HuH-7 (cell line): Measurements from ENCODE around the gene TNFRSF13B.
"Not testable (repeated sequence)": the region's sequence is repeated elsewhere in the genome, so short reads cannot be mapped to it uniquely, and the experiment has no call there.

ENCODE experiments used
- DNase-seq: peaks from one replicate; pipeline ENCODE4 v3.0.0; 2011; ENCODE audit warnings: low spot score

Gene TNFRSF13B

GRCh38 chr17:16971458-16972338 lies at the start of gene TNFRSF13B:
TSS of gene TNFRSF13B (minus strand) at chr17:16972118. CDS start at chr17:16972075, 43 bp downstream.
- no peak for DNase-seq

GRCh38 chr17:17021194-17021863 lies 49.4 kb upstream of the TNFRSF13B start:
- no peak for DNase-seq

- DNase-seq: no peak
These were observed 48.9 kb upstream of the TNFRSF13B start for GRCh38 chr17:17020821-17021193.

DNA sequence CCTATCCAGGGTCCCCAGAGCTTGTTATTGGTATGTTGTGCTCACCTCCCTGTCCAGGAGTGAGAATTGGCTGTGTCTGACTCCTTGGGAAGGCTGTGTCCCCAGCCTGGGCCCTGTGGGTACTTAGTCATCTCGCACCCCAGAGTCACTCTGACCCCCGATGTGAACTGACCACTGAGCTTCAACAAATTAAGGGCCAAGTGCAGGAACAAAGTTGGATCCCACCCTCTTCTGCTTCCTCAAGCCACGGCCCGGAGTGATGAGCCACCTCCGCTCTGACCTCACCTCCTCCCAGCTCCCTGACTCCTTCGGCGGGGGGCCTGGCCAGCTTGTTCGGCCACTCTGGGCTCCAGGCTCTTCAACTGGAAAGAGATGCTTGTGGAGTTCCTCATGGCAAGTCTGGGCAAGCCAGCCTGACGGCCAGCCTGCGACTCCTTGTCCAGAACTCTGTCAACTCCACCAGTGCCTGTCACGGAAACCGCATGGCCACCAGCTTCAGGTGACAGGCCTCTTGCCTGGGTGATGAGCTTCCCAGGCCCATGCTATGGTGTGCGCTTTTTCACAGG lies 48.1 kb upstream of the TNFRSF13B start:
- no peak for DNase-seq

- DNase-seq: no peak
These were observed 47.5 kb upstream of the TNFRSF13B start for GRCh38 chr17:17019430-17019762.

- no peak for DNase-seq
These were observed 46.9 kb upstream of the TNFRSF13B start for GRCh38 chr17:17018612-17019429.

- no peak for DNase-seq
These were observed 46.1 kb upstream of the TNFRSF13B start for GRCh38 chr17:17018021-17018441.

GRCh38 chr17:17017343-17018014 lies 45.6 kb upstream of the TNFRSF13B start:
- no peak for DNase-seq

GRCh38 chr17:17016199-17017197 lies 44.6 kb upstream of the TNFRSF13B start:
- not testable (repeated sequence) for DNase-seq

DNA sequence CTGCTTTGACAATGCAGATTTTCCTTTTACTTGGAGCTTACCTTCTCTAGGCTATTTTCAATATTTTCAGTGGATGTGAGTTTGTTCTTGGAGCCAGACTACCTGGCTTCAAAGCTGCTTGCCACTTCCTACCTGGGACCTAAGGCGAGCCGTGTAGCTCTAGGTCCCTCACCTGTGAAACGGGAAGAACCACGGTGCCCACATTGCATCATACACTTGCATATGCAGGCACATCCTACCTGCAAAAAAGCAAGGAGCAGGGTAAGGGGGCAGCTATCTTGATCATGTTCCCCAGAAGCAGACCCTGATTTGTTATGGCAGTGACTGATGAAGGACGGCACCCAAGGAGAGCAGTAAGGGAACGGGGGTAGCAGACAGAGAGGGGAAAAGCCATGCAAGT lies 43.3 kb upstream of the TNFRSF13B start:
- DNase-seq: no peak

GRCh38 chr17:17014748-17015124 lies 42.8 kb upstream of the TNFRSF13B start:
- DNase-seq: not testable (repeated sequence)

DNA sequence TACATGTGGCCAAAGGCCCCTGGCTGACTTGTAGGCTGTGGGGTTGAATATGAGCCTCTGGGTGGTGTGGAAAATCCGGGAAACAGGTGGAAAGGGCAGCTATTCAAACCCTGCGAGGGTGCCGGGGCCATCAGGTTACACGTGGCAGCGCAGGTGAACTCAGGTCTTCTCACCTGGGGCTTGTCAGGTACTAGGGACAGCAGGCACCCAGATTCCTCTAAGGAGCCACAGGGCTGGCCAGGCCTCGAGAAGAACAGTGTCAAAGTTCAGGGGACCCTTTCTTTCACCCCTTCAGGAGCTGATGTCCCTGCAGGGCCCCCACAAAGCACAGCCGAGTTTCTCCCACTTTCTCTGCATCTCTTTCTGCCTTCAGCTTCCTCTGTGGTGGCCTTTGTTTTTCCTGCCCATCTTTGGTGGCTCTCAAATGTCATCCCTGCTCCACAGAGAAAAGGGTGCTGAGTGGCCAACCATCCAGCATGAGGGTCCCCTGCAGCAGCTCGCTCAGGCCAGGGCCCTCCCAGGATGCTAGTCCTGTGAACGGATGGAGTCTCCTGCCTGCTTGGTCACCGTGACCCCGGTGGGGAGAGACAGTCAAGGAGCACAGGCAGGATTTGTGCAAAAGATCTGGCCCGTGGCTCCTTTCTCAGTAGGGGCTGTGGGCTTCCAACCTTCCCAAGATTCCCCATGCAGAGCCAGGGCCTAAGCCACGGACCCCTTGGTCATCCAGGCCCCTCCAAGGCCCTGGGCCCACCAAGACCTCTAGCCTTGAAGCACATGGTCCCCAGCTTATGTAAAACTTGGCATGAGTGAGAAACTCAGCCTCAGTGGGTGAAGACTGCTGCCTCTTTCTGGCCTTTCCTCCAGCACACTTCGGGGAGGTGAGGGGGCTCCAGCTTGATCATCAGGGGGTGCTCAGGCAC lies 42.2 kb upstream of the TNFRSF13B start:
- not testable (repeated sequence) for DNase-seq

- not testable (repeated sequence) for DNase-seq
These were observed 39.4 kb upstream of the TNFRSF13B start for GRCh38 chr17:17011043-17011907.

DNA sequence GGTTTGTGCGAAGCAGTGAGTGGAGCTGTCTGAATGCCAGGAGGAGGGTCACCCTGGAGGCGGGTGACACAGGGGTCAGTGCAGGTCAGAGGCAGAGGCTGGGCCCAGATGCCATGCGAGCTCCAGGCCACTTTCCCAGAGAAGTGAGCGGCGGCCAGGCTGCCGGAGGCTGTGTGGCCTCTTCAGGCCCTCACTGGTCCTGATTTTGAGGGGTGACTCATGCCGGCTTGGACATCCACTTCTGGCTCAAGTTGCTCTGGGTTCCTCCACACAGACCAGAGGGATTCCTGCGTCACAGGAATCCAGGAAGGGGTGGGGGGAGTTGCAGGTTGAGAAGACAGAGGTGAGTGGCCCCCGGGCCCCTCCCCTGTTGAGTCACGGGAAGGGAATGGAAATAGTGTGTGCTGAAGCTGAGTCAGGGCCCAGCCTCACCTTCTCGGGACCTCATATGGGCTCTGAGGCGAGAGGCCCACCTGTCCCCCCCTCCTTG lies 38.7 kb upstream of the TNFRSF13B start:
- DNase-seq: not testable (repeated sequence)

DNA sequence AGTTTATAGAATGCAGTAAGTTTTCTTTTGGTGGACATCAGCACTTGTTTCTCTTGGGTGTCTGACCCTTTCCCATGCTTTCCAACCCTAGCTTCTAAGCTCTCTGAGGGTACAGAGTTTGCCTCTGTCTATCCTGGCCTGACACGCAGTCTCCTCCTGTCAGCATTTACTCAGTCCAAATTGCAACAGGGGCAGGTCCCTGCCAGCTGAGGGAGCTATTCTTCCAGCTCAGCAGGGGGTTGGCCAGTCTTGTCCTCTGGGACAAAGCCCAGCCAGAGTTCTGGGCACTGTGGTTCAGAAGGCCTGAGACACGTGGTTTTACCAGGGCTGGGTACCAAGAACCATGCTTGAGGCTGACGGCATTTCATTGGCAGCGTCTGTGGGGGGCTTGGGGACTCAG lies 38.1 kb upstream of the TNFRSF13B start:
- DNase-seq: not testable (repeated sequence)

DNA sequence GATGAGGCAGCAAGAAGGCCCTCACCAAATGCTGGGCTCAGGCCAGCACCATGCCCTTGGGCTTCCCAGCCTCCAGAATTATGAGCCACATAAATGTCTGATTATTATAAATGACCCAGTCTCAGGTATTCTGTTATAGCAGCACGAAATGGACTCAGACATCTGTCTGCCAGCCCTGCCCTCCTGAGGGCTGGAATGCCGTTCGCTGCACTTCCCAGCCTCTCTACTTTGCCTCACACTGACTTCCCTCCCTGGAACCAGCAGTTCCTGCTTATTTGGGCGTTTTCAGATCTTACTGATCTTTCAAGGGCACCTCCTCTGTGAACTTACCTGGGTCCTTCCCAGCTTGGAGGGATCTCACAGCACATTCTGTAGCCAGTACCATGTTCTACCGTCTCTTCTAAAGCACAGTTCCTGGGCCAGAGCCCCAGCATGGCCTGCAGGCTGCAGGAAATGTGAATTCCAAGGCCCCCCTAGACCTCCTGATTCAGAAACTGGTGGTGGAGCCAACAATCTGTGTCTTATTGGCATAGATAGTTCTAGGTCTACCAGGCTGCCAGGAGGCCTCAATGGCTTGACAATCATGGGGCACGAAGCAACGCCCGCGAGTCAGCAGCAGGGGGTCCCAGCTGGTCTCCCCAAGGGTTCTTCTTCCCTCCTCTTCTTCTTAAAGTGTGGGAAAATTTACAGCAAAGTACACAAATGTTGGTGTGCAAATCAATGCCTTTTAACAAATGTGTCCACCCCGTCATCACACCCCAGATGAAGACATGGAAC lies 36.9 kb upstream of the TNFRSF13B start:
- not testable (repeated sequence) for DNase-seq

GRCh38 chr17:17007891-17008290 lies 36.0 kb upstream of the TNFRSF13B start:
- not testable (repeated sequence) for DNase-seq
